Measurements from ENCODE around the gene TTC39A. TPM values are rescaled to one million over a fixed set of nuclear protein-coding genes. Genes with fewer than 3 reads are reported as not detected.

Gene TTC39A
- total RNA-seq, 1 experiment from 2014 or later: 8.3 TPM

- BruUV-seq (replicated peaks): no TSS peak
- in situ Hi-C loops (cut with HindIII; ENCODE audit: low pct_unique_long_range_greater_than_20kb, low sequenced_read_pairs): no loop called here
- CTCF ChIA-PET: no interaction called here
Observed at GRCh38 chr1:51301844-51302162, 28.6 kb downstream of the TTC39A start.

GRCh38 chr1:51301152-51301843 lies 29.1 kb downstream of the TTC39A start:
- DNase-seq (ENCODE audit: low read depth, low spot score) (no peak), ATAC-seq (no peak)
- Histone ChIP-seq H3K9me3 (ENCODE audit: control insufficient read depth, insufficient read depth, low read depth, low read length) (no peaks in the 10 kb centered on the region), H3K27ac (ENCODE audit: low read length) (no peak overlapping the region), H3K27me3 (ENCODE audit: control insufficient read depth, insufficient read depth, low read length) (no peaks in the 10 kb centered on the region), H3K36me3 (ENCODE audit: control insufficient read depth, insufficient read depth, low read length) (no peaks in the 10 kb centered on the region), H3K4me1 (ENCODE audit: control insufficient read depth, insufficient read depth, low read length) (peaks cover 11% of the 10 kb centered on the region; the same call in 1 of the 2 replicates), H3K4me3 (ENCODE audit: low read depth in 2 of 2, low read length in 2 of 2) (no peak overlapping the region)
- CTCF ChIA-PET: no interaction called here
- TSS peak; percentile 44 for BruUV-seq (replicated peaks)
- TF ChIP-seq SIN3A (IDR thresholded peaks at IDR 0.05; ENCODE audit: borderline replicate concordance, insufficient read depth, low read depth, low read length) (no peak), REST (IDR thresholded peaks at IDR 0.05; ENCODE audit: insufficient read depth in 1 of 2, low read depth in 2 of 2, low read length in 1 of 2) (no peak), TCF7L2 (IDR thresholded peaks at IDR 0.05; ENCODE audit: low read depth, low read length) (no peak)
- POLR2A ChIA-PET: no interaction called here
- in situ Hi-C loops (cut with HindIII; ENCODE audit: low pct_unique_long_range_greater_than_20kb, low sequenced_read_pairs): no loop called here
- intact Hi-C loops (cut with micrococcal nuclease; ENCODE audit: unreplicated experiment): no loop called here

More at GRCh38 chr1:51301844-51302162, 28.6 kb downstream of the TTC39A start:
- Histone ChIP-seq H3K4me3 (ENCODE audit: low read depth in 2 of 2, low read length in 2 of 2) (no peak overlapping the region), H3K27me3 (ENCODE audit: control insufficient read depth, insufficient read depth, low read length) (no peaks in the 10 kb centered on the region), H3K27ac (ENCODE audit: low read length) (no peak overlapping the region), H3K36me3 (ENCODE audit: control insufficient read depth, insufficient read depth, low read length) (no peaks in the 10 kb centered on the region), H3K9me3 (ENCODE audit: control insufficient read depth, insufficient read depth, low read depth, low read length) (no peaks in the 10 kb centered on the region), H3K4me1 (ENCODE audit: control insufficient read depth, insufficient read depth, low read length) (peaks cover 6% of the 10 kb centered on the region; the same call in 1 of the 2 replicates)
- TF ChIP-seq TCF7L2 (IDR thresholded peaks at IDR 0.05; ENCODE audit: low read depth, low read length) (no peak), SIN3A (IDR thresholded peaks at IDR 0.05; ENCODE audit: borderline replicate concordance, insufficient read depth, low read depth, low read length) (no peak), POLR2AphosphoS5 (IDR thresholded peaks at IDR 0.05; ENCODE audit: low read depth, low read length) (no peak), CTCF (IDR thresholded peaks at IDR 0.05) (no peak), REST (IDR thresholded peaks at IDR 0.05; ENCODE audit: insufficient read depth in 1 of 2, low read depth in 2 of 2, low read length in 1 of 2) (no peak)
- POLR2A ChIA-PET: interaction anchor here (0.5 kb wide), 1 partner anchor 10 kb away, joined by 6 read pairs; no protein-coding TSS in a partner anchor
- DNase-seq (ENCODE audit: low read depth, low spot score) (no peak), ATAC-seq (no peak)
- intact Hi-C loops (cut with micrococcal nuclease; ENCODE audit: unreplicated experiment): no loop called here

Data from Panc1 (cell line).